Motor neuron (in vitro differentiated cells): ENCODE results near the gene ARFGAP1. TPM values are rescaled to one million over a fixed set of nuclear protein-coding genes. Genes with fewer than 3 reads are reported as not detected.
A peak's percentile ranks its signal among the peaks of the same experiment; 100 is the strongest.
"Not testable (repeated sequence)": the region's sequence is repeated elsewhere in the genome, so short reads cannot be mapped to it uniquely, and the experiment has no call there.

Experiments used
- ATAC-seq, 8 experiments: fragments of 200-7000 bp; cut with Tn5 transposase; replicated peaks in 6 of 8; 2 replicates each; pipeline ENCODE4 v1.8.0; 2021; ENCODE audit warnings: mild to moderate bottlenecking in 8 of 8, moderate library complexity in 8 of 8
- H3K27ac ChIP-seq, 2 donors: fragments of 250-450 bp; sonication (Bioruptor Pico); 2 replicates each; pipeline ENCODE4 v1.9.0; 2021; ENCODE audit warnings: antibody characterized with exemption in 2 of 2, mild to moderate bottlenecking in 2 of 2, moderate library complexity in 1 of 2
- H3K4me1 ChIP-seq, 2 donors: fragments of 250-450 bp; sonication (Bioruptor Pico); replicated peaks in 1 of 2; 2 replicates each; pipeline ENCODE4 v1.6.1; 2021; ENCODE audit warnings: antibody characterized with exemption in 2 of 2, mild to moderate bottlenecking in 2 of 2, moderate library complexity in 1 of 2
- H3K4me3 ChIP-seq, 5 donors: fragments of 250-450 bp; sonication (Bioruptor Pico); 2 replicates each; pipeline ENCODE4 v1.9.0; 2021; ENCODE audit warnings: antibody characterized with exemption in 5 of 5, mild to moderate bottlenecking in 5 of 5, moderate library complexity in 4 of 5
- WGBS, 10 experiments: fragments of 450-650 bp; shearing (Covaris generic); methylation state at CpG; one replicate each; pipeline ENCODE4 v1.0.0; 2022; 5-methylcytosine and 5-hydroxymethylcytosine counted together
- in situ Hi-C, 9 experiments: fragments of 400-800 bp; cut with MboI; loops; one replicate each; pipeline ENCODE4 v1.15.0; 2021; ENCODE audit warnings: low sequenced_read_pairs in 9 of 9, low pct_unique_long_range_greater_than_20kb in 2 of 9; ENCODE audit not compliant: unreplicated experiment in 9 of 9
- total RNA-seq, 8 experiments: library from RNA; unstranded; fragments of 300-600 nt; gene quantifications; 2 replicates each; pipeline versions ENCODE4 v1.2.3 to v1.2.4, GENCODE V29; 2022

ARFGAP1 gene
- total RNA-seq, 8 experiments from 2014 or later = 37.1 to 103 (median 66.8) TPM

DNA sequence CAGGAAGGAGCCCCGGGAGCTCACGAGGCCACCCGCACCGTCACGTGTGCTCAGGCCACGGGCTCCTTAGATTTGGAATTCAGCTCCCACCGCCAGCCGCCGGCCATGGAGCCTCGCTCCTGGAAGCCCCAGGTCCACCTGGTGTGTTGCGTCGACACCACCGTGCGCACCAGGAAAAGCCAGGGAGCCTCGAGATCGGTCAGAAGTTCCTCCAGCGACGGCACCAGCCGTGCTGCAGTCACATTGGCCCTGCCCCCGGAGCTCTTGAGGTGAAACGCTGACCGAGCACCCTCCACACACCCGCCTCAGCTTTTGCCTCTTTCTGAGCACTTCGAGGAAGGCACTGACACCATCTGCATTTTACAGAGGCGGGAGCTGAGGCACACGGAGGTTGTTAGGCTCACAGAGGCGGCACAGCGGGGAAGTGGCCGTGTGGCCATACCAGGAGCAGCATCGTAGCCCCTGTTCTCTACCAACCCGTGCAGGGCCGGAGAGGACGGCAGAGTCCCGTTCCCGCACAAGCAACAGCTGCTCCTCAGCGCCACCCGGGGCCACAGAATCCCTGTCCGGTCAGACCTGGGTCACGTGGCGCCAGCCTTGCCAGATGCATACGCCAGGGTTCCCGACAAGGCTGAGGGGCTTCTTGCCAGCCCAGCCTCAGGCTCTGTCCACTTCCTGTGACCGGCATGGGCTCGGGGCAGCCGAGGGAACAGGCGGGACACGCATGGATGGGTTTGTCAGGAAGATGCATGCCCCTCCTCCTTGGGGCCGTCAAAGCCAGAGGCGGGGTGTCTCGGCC, 25.9 kb upstream of the ARFGAP1 start:
- Histone ChIP-seq H3K4me1 (peaks cover 28 to 36% of the 10 kb centered on the region in 2 donors), H3K4me3 (no peak overlapping the region), H3K27ac (no peak overlapping the region)
- in situ Hi-C loops = no loop called here
- ATAC-seq = peak in 4 of 8 experiments; percentile 47 to 68 (median 60)
- WGBS, 10 experiments = 50 to 100% (median 63%) methylated on average over 1 to 13 of the region's 50 CpGs; no CpG with 5 or more reads in 6 of the 10 experiments

DNA sequence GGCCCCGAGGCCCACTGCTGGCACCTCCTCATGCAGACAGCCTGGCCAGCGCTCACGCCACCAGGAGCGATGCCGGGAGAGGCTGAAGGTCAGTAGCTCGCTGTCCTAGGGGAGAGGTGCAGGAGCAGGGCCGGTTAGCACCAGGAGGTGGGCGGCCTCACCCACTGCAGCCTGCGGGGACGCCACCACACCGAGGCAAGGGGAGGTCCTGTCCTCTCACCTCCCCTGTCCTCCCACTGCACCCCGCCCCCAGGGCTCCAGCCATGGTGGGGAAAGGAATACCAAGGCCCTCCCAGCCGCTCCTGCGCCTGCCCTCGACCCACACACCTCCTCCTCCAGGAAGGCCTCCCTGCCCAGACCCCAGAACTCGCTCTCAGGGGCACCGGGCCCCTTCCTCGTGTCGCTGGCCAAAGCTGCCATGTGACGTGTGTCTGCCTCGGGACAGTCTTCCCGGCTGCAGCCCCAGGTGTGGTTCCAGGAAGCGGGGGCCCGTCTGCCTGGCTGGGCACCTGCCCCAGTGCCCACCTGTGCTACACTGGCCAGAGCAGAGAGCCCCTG, 24.9 kb upstream of the ARFGAP1 start:
- peak in 2 of 8 experiments; percentile 0 to 6 for ATAC-seq
- Histone ChIP-seq H3K4me1 (peaks cover 39 to 47% of the 10 kb centered on the region in 2 donors), H3K27ac (no peak overlapping the region), H3K4me3 (no peak overlapping the region)
- in situ Hi-C loops = no loop called here
- WGBS, 10 experiments = 3 to 97% (median 63%) methylated on average over 5 to 7 of the region's 24 CpGs; no CpG with 5 or more reads in 7 of the 10 experiments

DNA sequence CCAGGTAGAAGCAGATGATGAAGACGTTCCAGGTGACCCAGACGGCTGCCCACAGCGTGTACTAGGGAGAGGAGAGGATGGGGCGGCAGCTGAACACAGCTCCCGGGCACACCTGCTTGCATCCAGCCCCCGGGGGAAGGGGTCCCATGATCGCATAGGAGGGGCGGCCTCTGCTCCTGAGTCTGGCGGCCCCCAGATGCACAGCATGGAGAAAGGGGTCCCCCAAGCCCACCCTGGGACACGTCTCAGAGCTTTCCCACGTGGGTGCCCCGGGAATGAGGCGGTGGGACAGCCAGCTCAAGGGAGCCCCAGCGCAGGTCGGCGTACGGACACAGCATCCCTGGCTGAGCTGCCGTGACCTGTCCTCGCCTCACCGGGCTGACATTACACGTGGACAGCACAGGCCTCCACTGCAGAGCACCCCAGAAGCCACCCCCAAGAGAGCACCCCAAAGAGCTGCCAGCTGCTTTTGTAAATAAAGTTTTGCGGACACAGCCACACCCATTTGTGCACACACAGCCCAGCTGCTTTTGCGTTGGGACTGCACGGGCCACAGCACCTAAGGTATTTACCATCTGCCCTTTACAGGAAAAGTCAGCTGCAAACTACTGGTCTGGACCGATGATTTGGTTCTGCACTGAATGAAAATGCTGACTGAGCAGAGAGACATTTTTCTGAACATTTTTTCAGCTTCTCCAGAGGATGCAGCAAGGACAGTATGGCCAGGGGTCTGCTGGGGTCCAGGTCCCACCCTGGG, 23.6 kb upstream of the ARFGAP1 start:
- WGBS, 10 experiments = 20 to 100% (median 78%) methylated on average over 1 to 9 of the region's 25 CpGs; no CpG with 5 or more reads in 2 of the 10 experiments
- no peak overlapping the region for H3K4me3 ChIP-seq
- in situ Hi-C loops = no loop called here
- ATAC-seq = peak in 1 of 8 experiments; percentile 12
- H3K4me1 ChIP-seq = peaks cover 45 to 50% of the 10 kb centered on the region in 2 donors
- no peak overlapping the region for H3K27ac ChIP-seq

DNA sequence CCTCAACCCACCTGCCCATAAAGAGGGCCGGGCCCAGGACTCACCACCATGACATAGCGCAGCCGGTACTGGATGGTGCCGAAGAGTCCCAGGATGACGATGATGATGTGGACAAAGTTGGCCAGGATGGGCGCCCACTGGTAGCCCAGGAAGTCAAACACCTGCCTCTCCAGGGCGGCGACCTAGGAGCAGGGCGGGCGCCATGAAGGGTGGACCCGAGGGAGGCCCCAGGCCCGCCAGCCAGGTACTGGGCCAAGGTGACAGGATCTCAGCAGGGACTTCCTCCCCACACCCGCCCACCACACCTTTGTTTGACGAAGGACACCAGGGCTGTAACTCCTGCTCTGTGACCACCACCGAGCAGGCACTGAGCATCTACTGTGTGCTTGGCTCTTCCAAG, 22.7 kb upstream of the ARFGAP1 start:
- Histone ChIP-seq H3K27ac (peak overlapping the region in 1 of 2 donors; percentile 16), H3K4me3 (no peak overlapping the region), H3K4me1 (peaks cover 49 to 54% of the 10 kb centered on the region in 2 donors)
- 75 to 100% (median 96%) methylated on average over 1 to 7 of the region's 15 CpGs; no CpG with 5 or more reads in 6 of the 10 experiments for WGBS, 10 experiments
- ATAC-seq = no peak
- in situ Hi-C loops = no loop called here

DNA sequence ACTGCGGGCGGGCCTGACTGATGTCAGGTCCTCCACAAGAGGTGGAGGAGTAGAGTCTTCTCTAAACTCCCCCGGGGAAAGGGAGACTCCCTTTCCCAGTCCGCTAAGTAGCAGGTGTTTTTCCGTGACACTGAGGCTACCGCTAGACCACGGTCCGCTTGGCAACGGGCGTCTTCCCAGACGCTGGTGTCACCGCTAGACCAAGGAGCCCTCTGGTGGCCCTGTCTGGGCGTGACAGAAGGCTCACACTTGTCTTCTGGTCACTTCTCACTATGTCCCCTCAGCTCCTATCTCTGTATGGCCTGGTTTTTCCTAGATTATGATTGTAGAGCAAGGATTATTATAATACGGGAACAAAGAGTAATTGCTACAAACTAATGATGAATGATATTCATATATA, 21.3 kb upstream of the ARFGAP1 start:
- H3K4me1 ChIP-seq = peaks cover 63 to 69% of the 10 kb centered on the region in 2 donors
- H3K27ac ChIP-seq, in situ Hi-C loops, H3K4me3 ChIP-seq, ATAC-seq: not testable (repeated sequence)
- 0 to 100% (median 27%) methylated on average over 1 to 7 of the region's 14 CpGs; no CpG with 5 or more reads in 6 of the 10 experiments for WGBS, 10 experiments

DNA sequence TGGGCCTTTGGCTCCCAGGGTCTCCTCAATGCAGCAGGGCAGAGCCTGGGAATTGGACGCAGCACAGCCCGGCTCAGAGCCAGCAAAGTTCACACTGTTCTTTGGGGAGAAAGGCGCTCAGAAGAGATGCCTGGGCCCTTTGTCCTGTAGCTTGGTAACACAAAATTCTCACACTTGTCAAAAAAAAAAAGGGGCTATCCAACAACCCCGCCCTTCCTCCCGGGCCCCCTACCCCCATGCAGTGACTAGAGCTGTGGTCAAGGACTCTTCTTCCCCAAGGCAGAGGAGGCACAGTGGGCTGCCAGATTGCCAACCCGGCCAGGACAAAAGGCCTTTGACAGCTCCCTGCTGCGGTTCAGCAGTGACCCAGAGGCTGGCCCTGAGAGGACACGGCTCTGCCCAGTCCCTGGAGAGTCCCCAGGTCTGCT, 20.3 kb upstream of the ARFGAP1 start:
- in situ Hi-C loops = no loop called here
- no peak for ATAC-seq
- peak overlapping the region in 2 of 5 donors; percentile 67 to 73 for H3K4me3 ChIP-seq
- WGBS, 10 experiments = 0 to 60% (median 30%) methylated on average over 1 of the region's 8 CpGs; no CpG with 5 or more reads in 6 of the 10 experiments
- H3K4me1 ChIP-seq = peaks cover 60 to 62% of the 10 kb centered on the region in 2 donors
- H3K27ac ChIP-seq = peak overlapping the region in 1 of 2 donors; percentile 86

DNA sequence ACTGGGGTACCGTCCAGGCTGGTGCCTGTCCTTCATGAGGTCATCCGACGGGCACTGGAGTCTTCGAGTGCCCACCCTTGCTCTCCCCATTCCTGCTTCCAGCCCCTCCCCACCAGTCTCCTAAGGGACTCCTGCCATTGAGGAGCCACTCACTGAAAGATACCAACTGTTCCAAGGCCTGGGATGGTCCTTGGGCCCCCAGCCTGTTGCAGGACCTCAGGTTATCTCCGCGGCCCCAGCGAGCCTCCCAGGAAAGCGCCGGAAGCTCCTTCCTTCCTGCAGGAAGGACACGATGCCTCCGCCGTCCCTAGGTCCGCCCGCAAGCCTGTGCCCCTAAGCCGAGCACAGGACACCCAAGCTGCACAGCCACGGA, 19.6 kb upstream of the ARFGAP1 start:
- H3K4me1 ChIP-seq = peaks cover 56 to 58% of the 10 kb centered on the region in 2 donors
- peak in 1 of 8 experiments; percentile 9 for ATAC-seq
- H3K27ac ChIP-seq = peak overlapping the region; percentile 73 to 86
- peak overlapping the region; percentile 36 to 73 (median 43) for H3K4me3 ChIP-seq
- 13 to 27% (median 18%) methylated on average over 3 to 7 of the region's 16 CpGs; no CpG with 5 or more reads in 7 of the 10 experiments for WGBS, 10 experiments
- in situ Hi-C loops = no loop called here

DNA sequence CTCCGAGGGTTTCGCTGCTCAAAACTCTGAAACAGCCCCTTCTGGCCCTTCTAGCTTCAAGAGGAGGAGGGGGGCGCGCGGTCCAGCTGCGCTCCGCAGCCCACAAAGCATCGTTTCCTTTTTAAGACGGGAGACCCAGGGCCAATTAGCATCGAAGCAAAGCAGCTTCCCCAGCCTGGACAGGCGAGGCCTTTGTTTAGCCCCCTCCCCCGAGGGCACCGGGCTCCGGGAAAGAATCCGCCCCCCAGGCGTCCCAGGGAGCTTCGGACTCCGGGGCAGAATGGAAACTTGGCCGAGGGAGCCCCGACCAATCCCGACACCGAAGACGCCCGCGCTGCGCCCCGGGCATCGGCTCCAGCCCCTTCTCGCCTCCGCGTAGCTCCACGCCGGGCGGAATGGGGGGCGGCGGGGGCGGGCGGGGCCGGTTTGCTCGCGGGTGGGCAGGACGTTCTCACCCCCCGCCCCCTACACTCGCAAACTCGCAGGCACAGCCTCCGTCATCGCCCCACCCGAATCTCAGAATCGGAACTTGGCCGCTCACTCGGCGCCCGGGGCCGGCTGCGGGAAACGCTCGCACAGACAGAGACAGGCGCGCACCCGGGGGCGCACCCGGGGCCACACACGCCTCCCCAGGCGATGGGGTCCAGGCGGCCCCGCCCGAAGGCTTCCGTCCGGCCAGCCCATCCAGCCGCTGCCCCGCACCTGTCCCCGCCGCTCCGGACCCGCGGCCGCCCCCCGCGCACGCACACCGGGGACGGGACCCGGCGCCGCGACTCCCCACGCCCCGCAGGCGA, 19.0 kb upstream of the ARFGAP1 start:
- peak; percentile 13 to 74 (median 22) for ATAC-seq
- Histone ChIP-seq H3K4me1 (peaks cover 50 to 57% of the 10 kb centered on the region in 2 donors), H3K4me3 (peak overlapping the region; percentile 36 to 73 (median 43)), H3K27ac (peak overlapping the region; percentile 73 to 86)
- in situ Hi-C loops = no loop called here
- 0 to 3% (median 0%) methylated on average over 1 to 6 of the region's 89 CpGs; no CpG with 5 or more reads in 6 of the 10 experiments for WGBS, 10 experiments

DNA sequence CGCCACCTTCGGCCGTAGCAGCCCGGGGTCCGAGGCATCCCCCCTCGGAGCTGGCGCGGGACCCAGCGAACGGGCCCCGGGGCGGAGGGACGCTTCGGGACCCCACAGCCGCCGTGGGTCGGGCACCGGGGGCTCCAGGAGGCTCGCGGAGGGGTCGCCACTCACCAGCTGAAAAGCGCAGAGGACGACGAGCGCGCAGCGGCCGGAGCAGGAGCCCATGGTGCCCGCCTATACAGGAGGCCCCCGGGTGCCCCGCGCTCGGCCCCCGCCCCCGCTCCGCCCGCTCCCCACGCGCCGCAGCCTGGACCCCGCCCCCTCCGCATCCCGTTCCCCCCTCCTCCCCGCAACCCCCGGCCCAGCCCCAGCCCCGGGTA, 18.4 kb upstream of the ARFGAP1 start, which contains the start of gene NKAIN4:
TSS of gene NKAIN4 (minus strand) at position 232 of the 374 bp plus-strand sequence. CDS start at position 219, 13 bp downstream.
- ATAC-seq = peak in 3 of 8 experiments; percentile 31 to 46 (median 38)
- in situ Hi-C loops = no loop called here
- H3K4me3 ChIP-seq = peak within 1 kb of the TSS; percentile 36 to 73 (median 43)
- H3K4me1 ChIP-seq = peaks cover 49 to 58% of the 10 kb centered on the region in 2 donors
- no CpG with 5 or more reads among the region's 46 CpGs for WGBS, 10 experiments
- H3K27ac ChIP-seq = peak within 1 kb of the TSS; percentile 73 to 86

DNA sequence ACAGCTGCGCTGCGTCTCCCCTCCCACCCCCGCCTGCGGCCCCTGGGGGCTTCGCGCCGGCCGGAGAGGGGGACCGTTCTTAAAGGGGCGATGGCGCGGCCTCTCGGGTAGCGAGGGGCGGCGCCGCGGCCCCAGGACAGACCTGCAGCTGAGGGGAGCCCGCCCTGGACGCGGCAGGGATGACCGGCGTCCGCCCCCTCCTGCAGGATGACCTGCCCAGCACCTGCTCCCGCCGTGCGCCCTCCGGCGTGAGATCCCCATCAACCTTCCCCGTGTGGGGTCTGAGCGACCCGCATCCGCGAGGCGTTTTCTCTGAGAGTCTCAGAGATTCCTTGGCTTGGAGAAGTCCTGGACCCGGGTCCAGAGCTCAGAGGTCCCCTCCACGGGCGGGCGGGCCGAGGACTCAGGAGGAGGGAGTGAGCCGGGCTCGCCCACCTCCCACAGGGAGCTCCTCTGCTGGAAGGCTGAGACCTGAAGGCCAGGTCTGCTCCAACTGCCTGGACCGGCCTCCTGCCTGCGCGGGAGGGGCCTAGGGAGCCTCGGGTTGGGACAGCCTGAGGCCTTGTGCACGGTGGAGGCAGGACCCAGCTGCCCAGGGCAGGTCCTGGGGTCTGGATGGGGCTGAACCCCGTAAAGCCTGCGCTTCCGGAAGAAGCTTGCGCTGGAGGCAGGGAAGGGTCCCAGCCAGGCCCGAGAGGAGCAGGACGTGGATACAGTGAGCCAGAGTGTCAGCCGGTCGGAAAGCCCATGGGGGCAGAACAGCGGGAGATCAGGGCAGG, 17.8 kb upstream of the ARFGAP1 start:
- peak overlapping the region; percentile 36 to 73 (median 43) for H3K4me3 ChIP-seq

DNA sequence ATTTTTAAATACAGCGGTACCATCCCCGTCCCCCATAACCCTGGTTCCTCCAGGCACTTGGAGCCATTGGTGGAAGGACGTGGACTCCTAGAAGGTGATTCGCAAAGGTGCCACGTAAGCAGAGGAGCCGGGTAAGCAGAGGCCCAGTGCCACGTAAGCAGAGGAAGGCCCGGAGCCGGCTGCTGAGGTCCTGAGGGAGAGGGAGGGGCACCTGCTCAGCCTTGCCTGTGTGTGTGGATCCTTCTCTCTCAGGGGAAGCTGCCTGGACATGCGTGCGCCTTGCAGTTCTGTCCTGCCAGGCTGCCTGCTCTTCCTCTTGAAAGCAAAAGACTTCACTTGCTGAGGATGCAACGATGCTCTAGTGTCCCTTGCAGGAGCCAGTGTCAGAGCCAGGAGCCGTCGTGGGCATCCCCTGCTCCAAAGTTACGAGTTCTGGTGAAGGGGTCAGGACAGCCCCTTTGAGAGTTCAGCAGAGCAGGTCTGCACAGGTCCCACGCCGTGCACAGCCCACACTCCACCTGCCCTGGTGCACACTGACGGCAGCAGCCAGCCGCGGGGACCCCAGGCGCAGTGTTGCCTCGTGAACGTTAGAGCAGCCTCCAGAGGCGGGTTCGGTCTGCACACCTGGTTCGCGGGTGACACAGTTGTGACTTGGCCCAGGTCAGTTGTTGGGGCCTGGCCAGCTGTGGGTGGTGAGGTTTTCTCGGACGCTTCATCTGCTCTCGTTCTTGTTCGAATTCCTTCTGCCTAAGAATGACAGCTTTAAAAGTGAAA, 16.5 kb upstream of the ARFGAP1 start:
- whole genome bisulfite sequencing, 10 experiments = 38 to 91% (median 66%) methylated on average over 3 to 12 of the region's 31 CpGs; no CpG with 5 or more reads in 3 of the 10 experiments
- in situ Hi-C loops = no loop called here
- no peak overlapping the region for H3K4me3 ChIP-seq
- peaks cover 59 to 62% of the 10 kb centered on the region in 2 donors for H3K4me1 ChIP-seq
- peak overlapping the region; percentile 64 to 73 for H3K27ac ChIP-seq
- ATAC-seq = peak in 7 of 8 experiments; percentile 5 to 24 (median 9)

More for the DNA sequence above, 17.8 kb upstream of the ARFGAP1 start:
- ATAC-seq = peak in 6 of 8 experiments; percentile 10 to 71 (median 62)
- WGBS, 10 experiments = 0 to 45% (median 38%) methylated on average over 1 to 15 of the region's 56 CpGs; no CpG with 5 or more reads in 6 of the 10 experiments
- H3K27ac ChIP-seq = peak overlapping the region; percentile 73 to 86
- in situ Hi-C loops = no loop called here
- peaks cover 55 to 61% of the 10 kb centered on the region in 2 donors for H3K4me1 ChIP-seq
